Measurements from ENCODE around the gene GGA2.

The GGA2 gene

GRCh38 chr16:23416816-23417215 lies 93.5 kb downstream of the GGA2 start:
- ChIA-PET CTCF (interaction anchor here (2.9 kb wide), 1 partner anchor 17 kb away, joined by 14 read pairs; no protein-coding TSS in a partner anchor), POLR2A (interaction anchor here (0.5 kb wide), 1 partner anchor 41 kb away, joined by 3 read pairs; no protein-coding TSS in a partner anchor)
- Histone ChIP-seq H3K4me3 (ENCODE audit: low read depth, low read length) (no peak overlapping the region), H3K9me3 (ENCODE audit: control insufficient read depth, insufficient read depth, low read depth, low read length) (no peaks in the 10 kb centered on the region), H3K36me3 (ENCODE audit: control insufficient read depth in 2 of 2, insufficient read depth in 1 of 2, low read length in 2 of 2) (peaks cover 11 to 53% of the 10 kb centered on the region in 2 experiments; a peak in 2 of 3 replicates), H3K27ac (ENCODE audit: extremely low read depth, low read depth, low read length) (no peak overlapping the region), H3K4me1 (ENCODE audit: control insufficient read depth, insufficient read depth, low read length) (no peaks in the 10 kb centered on the region)
- TF ChIP-seq ZNF623 (tag by site-specific recombination; IDR thresholded peaks at IDR 0.05): no peak
- no peak for TF ChIP-seq ZBTB48 (tag by site-specific recombination; IDR thresholded peaks at IDR 0.05)
- no peak for TF ChIP-seq KLF16 (tag by site-specific recombination; IDR thresholded peaks at IDR 0.05)
- TF ChIP-seq ZNF692 (tag by site-specific recombination; IDR thresholded peaks at IDR 0.05): no peak
- TF ChIP-seq EGR2 (tag by site-specific recombination; IDR thresholded peaks at IDR 0.05; ENCODE audit: low read depth): no peak
- no peak for TF ChIP-seq ZNF174 (tag by site-specific recombination; IDR thresholded peaks at IDR 0.05)
- TF ChIP-seq ZNF639 (tag by site-specific recombination; IDR thresholded peaks at IDR 0.05): no peak
- TF ChIP-seq ZNF707 (tag by site-specific recombination; IDR thresholded peaks at IDR 0.05): no peak
- no peak for TF ChIP-seq TSHZ1 (tag by site-specific recombination; IDR thresholded peaks at IDR 0.05; ENCODE audit: borderline replicate concordance)
- TF ChIP-seq ZNF513 (tag by site-specific recombination; IDR thresholded peaks at IDR 0.05): no peak

GRCh38 chr16:23414731-23415130 lies 95.6 kb downstream of the GGA2 start:
- Histone ChIP-seq H3K9me3 (ENCODE audit: control insufficient read depth, insufficient read depth, low read depth, low read length) (no peaks in the 10 kb centered on the region), H3K27ac (ENCODE audit: extremely low read depth, low read depth, low read length) (no peak overlapping the region), H3K4me3 (ENCODE audit: low read depth, low read length) (no peak overlapping the region), H3K36me3 (ENCODE audit: control insufficient read depth in 2 of 2, insufficient read depth in 1 of 2, low read length in 2 of 2) (peaks cover 12 to 66% of the 10 kb centered on the region in 2 experiments; a peak in 2 of 3 replicates), H3K4me1 (ENCODE audit: control insufficient read depth, insufficient read depth, low read length) (no peaks in the 10 kb centered on the region)
- ChIA-PET CTCF (interaction anchor here (0.6 to 2.9 kb wide), 5 partner anchors 19 to 355 kb away, joined by 3 to 16 read pairs (median 3); no protein-coding TSS in a partner anchor), POLR2A (no interaction called here)
- TF ChIP-seq INSM2 (tag by site-specific recombination; IDR thresholded peaks at IDR 0.05) (no peak), ZNF518A (tag by site-specific recombination; conservative IDR thresholded peaks at IDR 0.05; ENCODE audit: low read depth) (no peak), ZNF398 (tag by site-specific recombination; IDR thresholded peaks at IDR 0.05) (no peak), ZNF24 (tag by site-specific recombination; IDR thresholded peaks at IDR 0.05) (no peak), ZNF155 (tag by site-specific recombination; IDR thresholded peaks at IDR 0.05) (no peak), ZNF221 (tag by site-specific recombination; IDR thresholded peaks at IDR 0.05; ENCODE audit: borderline replicate concordance) (no peak)

Measured in HEK293 (cell line).